ENCODE results near the gene FKBP10.

Gene FKBP10

DNA sequence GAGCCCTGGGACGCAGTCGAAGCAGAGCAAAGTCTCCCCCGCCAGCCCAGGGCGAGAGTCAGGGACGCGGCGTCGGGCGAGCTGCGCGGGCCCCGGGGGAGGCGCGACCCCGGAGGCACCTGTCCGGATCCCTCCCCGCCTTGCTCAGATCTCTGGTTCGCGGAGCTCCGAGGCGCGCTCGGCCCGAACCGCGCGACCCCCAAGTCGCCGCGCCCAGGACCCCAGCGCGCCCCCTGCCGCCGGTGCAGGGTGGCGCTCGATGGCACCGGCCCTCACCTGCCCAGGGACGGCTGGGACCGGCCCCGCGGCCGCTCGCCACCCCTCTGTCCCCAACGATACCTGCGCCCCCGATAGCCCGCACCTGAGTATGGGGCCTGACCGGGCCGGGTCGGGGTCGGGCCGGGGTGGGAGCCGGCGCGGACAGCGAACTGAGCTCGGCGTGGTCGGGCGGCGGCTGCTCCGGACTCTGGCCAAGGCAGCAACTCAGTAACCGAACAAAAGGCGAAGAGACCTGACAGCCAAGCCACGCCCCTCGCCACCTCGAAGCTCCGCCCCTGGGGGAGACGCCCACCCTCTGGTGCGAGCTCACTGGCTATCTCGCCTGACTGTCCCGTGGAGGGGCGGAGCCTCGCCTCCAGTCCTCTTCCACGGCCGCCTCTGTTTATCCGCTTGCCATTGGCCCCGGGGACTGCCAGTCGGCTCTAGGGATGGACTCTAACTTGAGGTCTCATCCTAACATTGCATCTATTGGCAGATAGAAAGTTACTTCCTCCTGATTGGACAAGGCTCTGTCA, 26.4 kb upstream of the FKBP10 start, which contains the start of gene JUP:
Gene JUP (minus strand): TSS at position 485 of the 794 bp plus-strand sequence. CDS start 14,857 bp downstream, outside the sequence.
- DNase-seq = peak; percentile 100
- Histone ChIP-seq H3K18ac (ENCODE audit: low read depth in 1 of 2, low read length in 2 of 2) (peak within 1 kb of the TSS; percentile 78 to 96), H3K4ac (ENCODE audit: low read depth in 1 of 2, low read length in 2 of 2) (peak within 1 kb of the TSS; percentile 61 to 98), H3K79me1 (replicated peaks; ENCODE audit: low read length, poor library complexity, severe bottlenecking) (no peaks in the 10 kb centered on the region), H3K27me3 (ENCODE audit: control insufficient read depth in 1 of 2, insufficient read depth in 1 of 2, low read length in 2 of 2) (peaks cover 0 to 39% of the 10 kb centered on the region in 2 experiments), H3K9ac (ENCODE audit: low read length) (peak within 1 kb of the TSS; percentile 36), H3K4me2 (ENCODE audit: low read length, poor library complexity, severe bottlenecking) (peak within 1 kb of the TSS; percentile 87), H2BK15ac (ENCODE audit: low read depth, poor library complexity, severe bottlenecking) (peak within 1 kb of the TSS; percentile 91), H2AK5ac (ENCODE audit: low read length, severe bottlenecking) (peak within 1 kb of the TSS; percentile 94), H3K4me3 (ENCODE audit: insufficient read depth in 1 of 2, low read depth in 1 of 2, low read length in 2 of 2) (peak within 1 kb of the TSS; percentile 71 to 96), H3K23ac (ENCODE audit: low read length in 2 of 2) (peak within 1 kb of the TSS in 1 of 2 experiments; percentile 81), H2BK12ac (ENCODE audit: low read length in 2 of 2) (peak within 1 kb of the TSS in 1 of 2 experiments; percentile 75), H2AFZ (ENCODE audit: low read depth, low read length) (no peak within 1 kb of the TSS), H3K9me3 (ENCODE audit: control insufficient read depth, low read length) (no peaks in the 10 kb centered on the region), H2BK5ac (ENCODE audit: low read depth, low read length, poor library complexity, severe bottlenecking) (peak within 1 kb of the TSS; percentile 89), H2BK120ac (ENCODE audit: low read depth, low read length) (peak within 1 kb of the TSS; percentile 64), H3K14ac (ENCODE audit: low read length in 2 of 2) (peak within 1 kb of the TSS in 1 of 2 experiments; percentile 95), H4K8ac (ENCODE audit: low read length) (peak within 1 kb of the TSS; percentile 79), H3K4me1 (ENCODE audit: control insufficient read depth, insufficient read depth, low read depth, low read length) (peaks cover 20% of the 10 kb centered on the region), H3K27ac (ENCODE audit: low read length, poor library complexity, severe bottlenecking) (peak within 1 kb of the TSS; percentile 88), H4K91ac (ENCODE audit: low read length) (peak within 1 kb of the TSS; percentile 79), H3K36me3 (ENCODE audit: control insufficient read depth in 1 of 2, insufficient read depth in 2 of 2, low read depth in 1 of 2, low read length in 2 of 2) (peaks cover 0 to 21% of the 10 kb centered on the region in 2 experiments)
- WGBS = under 1% methylated on average over 77 of the region's 79 CpGs

DNA sequence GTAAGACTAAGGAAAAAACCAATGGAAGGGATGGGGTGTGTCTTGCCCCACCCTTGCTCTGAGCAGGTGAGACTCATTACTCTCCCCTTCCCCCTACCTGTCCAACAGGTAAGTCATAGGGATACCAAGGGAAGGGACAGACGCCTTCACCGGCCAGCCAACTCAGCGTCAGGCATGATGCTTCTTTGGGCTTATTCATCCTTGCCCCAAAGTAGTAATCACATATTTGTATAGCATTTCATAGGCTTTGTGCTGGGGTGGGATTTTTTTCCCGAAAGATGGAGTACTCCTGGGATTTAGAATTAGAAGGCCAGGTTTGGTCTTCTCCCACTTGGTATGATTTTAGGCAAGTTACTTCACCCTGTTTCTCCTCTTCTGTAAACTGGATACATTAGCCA, 25.8 kb upstream of the FKBP10 start:
- Histone ChIP-seq H4K8ac (ENCODE audit: low read length) (no peak overlapping the region), H3K9ac (ENCODE audit: low read length) (no peak overlapping the region), H3K4me3 (ENCODE audit: insufficient read depth in 1 of 2, low read depth in 1 of 2, low read length in 2 of 2) (no peak overlapping the region), H3K9me3 (ENCODE audit: control insufficient read depth, low read length) (no peaks in the 10 kb centered on the region), H2BK5ac (ENCODE audit: low read depth, low read length, poor library complexity, severe bottlenecking) (no peak overlapping the region), H2BK12ac (ENCODE audit: low read length in 2 of 2) (no peak overlapping the region), H3K27ac (ENCODE audit: low read length, poor library complexity, severe bottlenecking) (no peak overlapping the region), H3K27me3 (ENCODE audit: control insufficient read depth in 1 of 2, insufficient read depth in 1 of 2, low read length in 2 of 2) (peaks cover 0 to 38% of the 10 kb centered on the region in 2 experiments), H4K91ac (ENCODE audit: low read length) (no peak overlapping the region), H2BK120ac (ENCODE audit: low read depth, low read length) (no peak overlapping the region), H3K36me3 (ENCODE audit: control insufficient read depth in 1 of 2, insufficient read depth in 2 of 2, low read depth in 1 of 2, low read length in 2 of 2) (peaks cover 0 to 15% of the 10 kb centered on the region in 2 experiments), H2BK15ac (ENCODE audit: low read depth, poor library complexity, severe bottlenecking) (no peak overlapping the region), H3K79me1 (replicated peaks; ENCODE audit: low read length, poor library complexity, severe bottlenecking) (peaks cover 2% of the 10 kb centered on the region), H3K14ac (ENCODE audit: low read length in 2 of 2) (no peak overlapping the region), H3K4me1 (ENCODE audit: control insufficient read depth, insufficient read depth, low read depth, low read length) (peaks cover 19% of the 10 kb centered on the region), H3K18ac (ENCODE audit: low read depth in 1 of 2, low read length in 2 of 2) (no peak overlapping the region), H3K23ac (ENCODE audit: low read length in 2 of 2) (no peak overlapping the region), H3K4ac (ENCODE audit: low read depth in 1 of 2, low read length in 2 of 2) (no peak overlapping the region), H2AFZ (ENCODE audit: low read depth, low read length) (no peak overlapping the region), H2AK5ac (ENCODE audit: low read length, severe bottlenecking) (no peak overlapping the region), H3K4me2 (ENCODE audit: low read length, poor library complexity, severe bottlenecking) (no peak overlapping the region)
- 10% methylated on average over 2 of the region's 4 CpGs for WGBS
- DNase-seq = no peak

DNA sequence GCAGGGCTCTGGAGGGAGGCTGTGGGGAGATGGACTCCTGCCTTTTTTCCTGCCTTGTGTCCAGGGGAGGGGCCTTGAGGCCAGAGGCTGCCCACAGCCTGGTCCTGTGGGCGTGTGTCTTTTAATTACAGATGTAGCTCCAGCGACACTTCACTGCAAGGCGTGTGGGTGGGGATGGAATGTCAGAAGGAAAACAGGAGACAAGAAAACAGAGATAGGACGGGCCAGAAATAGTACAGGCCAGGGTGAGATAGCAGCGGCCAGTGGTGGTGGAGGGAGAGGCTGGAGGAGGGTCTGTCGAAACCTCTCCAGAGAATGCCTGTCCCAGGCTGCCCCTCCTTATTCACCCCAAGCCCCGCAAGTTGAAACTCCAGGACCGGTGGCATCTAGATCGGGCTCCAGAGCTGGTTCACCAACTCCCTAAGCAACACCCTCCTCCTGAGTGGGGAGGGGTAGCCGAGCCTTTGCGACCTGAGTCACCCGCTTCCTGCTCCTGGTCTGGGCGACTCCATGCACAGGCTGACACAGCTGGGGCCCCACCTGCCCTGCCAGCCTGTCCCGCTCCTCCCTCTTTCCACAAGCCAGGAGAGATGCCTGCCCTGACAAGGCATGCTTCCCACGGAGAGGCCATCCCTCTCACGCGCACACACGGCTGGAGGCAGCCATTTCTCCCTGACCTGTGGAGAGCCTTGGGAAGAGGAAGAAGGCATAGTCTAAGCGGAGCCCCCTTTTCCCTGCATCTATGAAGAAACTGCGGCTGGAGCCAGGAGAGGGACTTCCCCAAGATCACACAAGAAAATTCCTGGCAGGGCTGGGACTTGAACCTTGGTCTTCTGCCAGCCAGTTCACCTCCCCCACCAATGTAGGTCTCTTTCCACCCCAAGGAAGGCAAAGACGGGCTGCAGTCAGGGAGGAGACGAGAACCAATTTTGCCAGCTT, 19.7 kb upstream of the FKBP10 start:
- H3K27ac ChIP-seq (ENCODE audit: low read length, poor library complexity, severe bottlenecking) = peak overlapping the region; percentile 86
- H3K36me3 ChIP-seq (ENCODE audit: control insufficient read depth in 1 of 2, insufficient read depth in 2 of 2, low read depth in 1 of 2, low read length in 2 of 2) = no peaks in the 10 kb centered on the region
- peak overlapping the region; percentile 1 for H2BK5ac ChIP-seq (ENCODE audit: low read depth, low read length, poor library complexity, severe bottlenecking)
- H3K4me2 ChIP-seq (ENCODE audit: low read length, poor library complexity, severe bottlenecking) = peak overlapping the region; percentile 15
- H3K23ac ChIP-seq (ENCODE audit: low read length in 2 of 2) = peak overlapping the region in 1 of 2 experiments; percentile 96
- H3K9me3 ChIP-seq (ENCODE audit: control insufficient read depth, low read length) = no peaks in the 10 kb centered on the region
- 5% methylated on average over 20 of the region's 22 CpGs for WGBS
- peak overlapping the region; percentile 75 for H2BK120ac ChIP-seq (ENCODE audit: low read depth, low read length)
- H3K4me3 ChIP-seq (ENCODE audit: insufficient read depth in 1 of 2, low read depth in 1 of 2, low read length in 2 of 2) = no peak overlapping the region
- peak overlapping the region; percentile 99 for H4K91ac ChIP-seq (ENCODE audit: low read length)
- H3K9ac ChIP-seq (ENCODE audit: low read length) = no peak overlapping the region
- peak overlapping the region; percentile 90 to 100 for H2BK12ac ChIP-seq (ENCODE audit: low read length in 2 of 2)
- H3K27me3 ChIP-seq (ENCODE audit: control insufficient read depth in 1 of 2, insufficient read depth in 1 of 2, low read length in 2 of 2) = peaks cover 0 to 14% of the 10 kb centered on the region in 2 experiments
- peak overlapping the region in 1 of 2 experiments; percentile 99 for H3K14ac ChIP-seq (ENCODE audit: low read length in 2 of 2)
- peak; percentile 86 for DNase-seq
- peaks cover 23% of the 10 kb centered on the region for H3K4me1 ChIP-seq (ENCODE audit: control insufficient read depth, insufficient read depth, low read depth, low read length)
- H2BK15ac ChIP-seq (ENCODE audit: low read depth, poor library complexity, severe bottlenecking) = peak overlapping the region; percentile 99
- H2AK5ac ChIP-seq (ENCODE audit: low read length, severe bottlenecking) = peak overlapping the region; percentile 98
- peak overlapping the region; percentile 96 to 100 for H3K4ac ChIP-seq (ENCODE audit: low read depth in 1 of 2, low read length in 2 of 2)
- peak overlapping the region; percentile 43 for H2AFZ ChIP-seq (ENCODE audit: low read depth, low read length)
- H3K79me1 ChIP-seq (replicated peaks; ENCODE audit: low read length, poor library complexity, severe bottlenecking) = peaks cover 2% of the 10 kb centered on the region
- peak overlapping the region; percentile 77 for H4K8ac ChIP-seq (ENCODE audit: low read length)
- peak overlapping the region; percentile 88 to 100 for H3K18ac ChIP-seq (ENCODE audit: low read depth in 1 of 2, low read length in 2 of 2)
